Left renal cortex interstitium (tissue), 4 donors: ENCODE measurements around the gene ETNK2. TPM values are rescaled to one million over a fixed set of nuclear protein-coding genes. Genes with fewer than 3 reads are reported as not detected.

Source experiments
- DNase-seq, 4 donors: peaks; one replicate each; pipeline ENCODE4 v3.0.0-alpha.2; 2013; ENCODE audit warnings: low read depth in 4 of 4, low spot score in 2 of 4, missing footprints in 1 of 4
- polyA plus RNA-seq, 4 donors: library from polyadenylated mRNA; unstranded; fragments of 120-200 nt; gene quantifications; one replicate each; pipeline ENCODE4 v1.2.1, GENCODE V29; 2013; ENCODE audit not compliant: insufficient read length in 4 of 4

Gene ETNK2
- polyA plus RNA-seq, 4 donors: 21.3 to 29.9 (median 22.1) TPM

- no peak for DNase-seq
Measured at GRCh38 chr1:204177133-204177532, 25.3 kb upstream of the ETNK2 start.

- no peak for DNase-seq
Measured at GRCh38 chr1:204176049-204176448, 24.2 kb upstream of the ETNK2 start.

GRCh38 chr1:204174958-204175357 is 23.1 kb upstream of the ETNK2 start:
- no peak for DNase-seq

GRCh38 chr1:204172404-204173029 is 20.7 kb upstream of the ETNK2 start:
- no peak for DNase-seq

GRCh38 chr1:204171751-204172178 is 19.9 kb upstream of the ETNK2 start:
- DNase-seq: no peak

- no peak for DNase-seq
Measured at GRCh38 chr1:204170494-204171155, 18.8 kb upstream of the ETNK2 start.

- DNase-seq: no peak
Measured at GRCh38 chr1:204169858-204170257, 18.0 kb upstream of the ETNK2 start.

GRCh38 chr1:204167730-204168129 is 15.9 kb upstream of the ETNK2 start:
- DNase-seq: no peak

GRCh38 chr1:204166219-204166618 is 14.4 kb upstream of the ETNK2 start, which contains the start of gene REN:
Gene REN, minus strand, starts transcription at chr1:204166337. Its CDS starts 44 bp downstream, at chr1:204166293.
- no peak for DNase-seq

- DNase-seq: peak in 3 of 4 donors; percentile 53 to 64 (median 63)
Measured at GRCh38 chr1:204162494-204163074, 10.7 kb upstream of the ETNK2 start.

GRCh38 chr1:204161609-204162493 is 10.0 kb upstream of the ETNK2 start:
- peak in 1 of 4 donors; percentile 13 for DNase-seq

GRCh38 chr1:204157962-204158361 is 6.1 kb upstream of the ETNK2 start:
- no peak for DNase-seq

- no peak for DNase-seq
Measured at GRCh38 chr1:204155881-204156280, 4.0 kb upstream of the ETNK2 start.

- no peak for DNase-seq
Measured at GRCh38 chr1:204154568-204155255, 2.9 kb upstream of the ETNK2 start.

GRCh38 chr1:204153667-204154066 is 1.8 kb upstream of the ETNK2 start:
- DNase-seq: no peak

GRCh38 chr1:204152310-204153044 is 633 bp upstream of the ETNK2 start:
- no peak for DNase-seq

GRCh38 chr1:204150702-204151551 is 917 bp downstream of the ETNK2 start:
- DNase-seq: no peak

- no peak for DNase-seq
Measured at GRCh38 chr1:204149635-204150565, 1.9 kb downstream of the ETNK2 start.
